DMS153 (cell line): Measurements from ENCODE around the gene RAD51AP2.
"Not testable (repeated sequence)": the region's sequence is repeated elsewhere in the genome, so short reads cannot be mapped to it uniquely, and the experiment has no call there.

Experiments used
- DNase-seq: peaks from one replicate; lab custom pipeline; 2025; lab: John Stamatoyannopoulos, UW

Gene RAD51AP2

DNA sequence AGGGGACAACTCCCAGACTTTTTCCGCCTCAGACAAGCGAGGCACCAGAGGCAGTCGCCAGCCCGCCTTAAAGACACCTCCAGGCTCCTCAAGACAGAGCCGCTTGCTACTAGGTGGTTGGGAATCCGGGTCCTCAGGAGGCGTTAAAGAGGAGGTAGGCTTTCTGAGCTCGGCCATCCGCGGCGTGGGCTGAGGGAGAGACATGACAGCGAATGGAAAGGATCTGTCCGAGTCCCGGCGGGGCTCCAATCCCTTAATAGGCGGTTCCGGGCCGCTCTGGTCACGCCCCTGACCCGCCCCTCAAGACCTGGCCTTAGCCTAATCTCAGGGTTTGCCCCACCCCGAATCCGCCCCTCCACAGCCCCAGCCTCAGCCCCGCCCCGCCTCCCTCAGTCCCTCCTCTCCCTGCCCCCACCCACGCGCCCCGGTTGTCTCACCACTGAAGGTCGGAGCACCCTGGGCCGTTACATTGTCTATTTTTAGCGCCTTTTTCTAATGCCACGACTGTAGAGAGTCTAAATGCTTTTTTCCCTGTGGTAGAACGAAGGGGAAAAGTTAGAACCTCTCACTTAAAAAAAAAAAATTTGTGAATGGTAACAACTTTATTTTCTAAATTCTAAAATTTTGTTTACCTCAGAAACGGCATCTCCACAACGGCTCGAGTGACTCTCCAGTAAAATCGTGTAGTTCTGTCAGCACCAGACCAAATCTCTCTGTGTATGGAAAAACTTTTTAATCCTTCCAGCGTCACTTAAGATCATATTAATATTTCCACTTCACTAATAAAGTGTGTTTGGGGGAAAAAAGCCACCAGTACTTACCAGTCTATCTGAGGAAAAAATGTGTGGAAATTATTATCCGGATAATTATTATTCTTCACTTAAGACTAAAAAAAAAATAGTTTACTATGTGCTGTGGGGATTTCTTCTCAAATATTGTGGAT, at the start of gene RAD51AP2:
Gene RAD51AP2, minus strand, starts transcription at position 229 of the 943 bp plus-strand sequence. Its CDS starts 25 bp downstream, at position 204.
- DNase-seq, result no peak

DNA sequence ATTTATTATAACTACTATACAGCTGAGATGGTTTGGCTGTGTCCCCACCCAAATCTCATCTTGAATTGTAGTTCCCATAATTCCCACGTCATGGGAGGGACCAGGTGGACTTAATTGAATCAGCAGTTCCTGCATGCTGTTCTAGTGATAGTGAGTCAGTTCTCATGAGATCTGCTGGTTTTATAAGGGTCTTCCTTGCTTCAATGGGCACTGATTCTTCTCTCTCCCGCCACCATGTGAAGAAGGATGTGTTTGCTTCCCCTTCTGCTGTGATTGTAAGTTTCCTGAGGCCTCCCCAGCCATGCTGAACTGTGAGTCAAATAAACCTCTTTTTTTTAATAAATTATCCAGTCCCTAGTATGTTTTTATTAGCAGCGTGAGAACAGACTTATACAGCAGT, 47.5 kb upstream of the RAD51AP2 start:
- DNase-seq, result not testable (repeated sequence)

GRCh38 chr2:17558878-17559277, 40.6 kb upstream of the RAD51AP2 start:
- no peak for DNase-seq

- no peak for DNase-seq
These were observed 39.8 kb upstream of the RAD51AP2 start for GRCh38 chr2:17558053-17558452.

DNA sequence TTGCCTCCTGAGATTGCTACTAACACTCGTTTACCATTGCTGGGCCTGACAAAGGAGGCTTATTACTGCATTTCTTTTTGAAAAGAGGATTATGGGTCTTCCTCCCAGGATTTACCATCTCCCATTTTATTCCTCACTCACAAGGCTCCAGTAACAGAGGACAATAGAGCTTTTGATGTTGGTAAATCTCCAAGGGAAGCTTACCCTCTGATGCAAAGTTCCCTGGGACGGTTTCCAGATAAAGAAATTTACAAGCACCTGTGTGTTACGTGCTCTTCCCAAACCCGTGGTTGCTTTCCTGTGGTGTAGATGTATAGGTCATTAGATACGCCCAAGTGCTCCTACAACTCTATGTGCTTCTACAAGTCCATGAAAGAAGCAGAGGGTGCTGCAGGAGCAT, 39.4 kb upstream of the RAD51AP2 start:
- DNase-seq, result no peak

GRCh38 chr2:17555150-17555549, 36.9 kb upstream of the RAD51AP2 start:
- DNase-seq, result no peak

DNA sequence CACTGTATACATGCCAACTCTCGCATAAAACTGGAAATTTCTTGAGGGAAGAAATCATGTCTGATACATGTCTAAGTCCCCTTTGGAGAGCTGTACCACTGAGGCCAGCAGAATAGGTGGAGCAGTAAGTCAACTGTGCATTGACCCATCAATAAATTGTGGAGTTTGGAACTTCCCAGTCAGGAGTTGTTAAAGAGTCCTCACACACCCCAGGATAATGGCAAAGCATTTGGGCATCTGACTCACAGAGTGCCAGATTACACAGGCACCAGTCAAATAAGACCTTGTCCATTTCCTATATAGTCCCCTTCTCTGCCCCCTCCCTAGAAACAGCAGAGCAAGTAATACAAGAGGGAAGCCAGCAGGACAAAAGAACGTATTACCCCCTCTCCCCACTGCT, 32.7 kb upstream of the RAD51AP2 start:
- DNase-seq, result no peak

DNA sequence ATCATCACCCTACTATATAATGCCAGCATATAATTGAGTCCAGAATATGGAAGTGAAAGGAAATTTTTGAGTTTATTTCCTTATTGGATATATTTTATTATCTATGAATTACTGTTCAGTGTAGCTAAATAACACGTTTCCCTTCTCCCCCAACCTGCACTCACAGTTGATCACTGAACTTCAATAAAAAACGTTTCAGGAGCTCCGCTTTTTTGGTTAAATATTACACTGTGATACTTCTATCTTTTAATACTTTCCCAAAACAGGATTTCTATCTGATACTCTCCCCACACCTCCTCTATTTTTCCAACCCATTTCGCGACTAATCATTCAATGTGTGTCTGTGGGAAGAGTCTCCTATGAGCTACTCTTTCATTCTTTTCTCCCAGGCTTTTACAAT, 29.5 kb upstream of the RAD51AP2 start:
- DNase-seq, result no peak

DNA sequence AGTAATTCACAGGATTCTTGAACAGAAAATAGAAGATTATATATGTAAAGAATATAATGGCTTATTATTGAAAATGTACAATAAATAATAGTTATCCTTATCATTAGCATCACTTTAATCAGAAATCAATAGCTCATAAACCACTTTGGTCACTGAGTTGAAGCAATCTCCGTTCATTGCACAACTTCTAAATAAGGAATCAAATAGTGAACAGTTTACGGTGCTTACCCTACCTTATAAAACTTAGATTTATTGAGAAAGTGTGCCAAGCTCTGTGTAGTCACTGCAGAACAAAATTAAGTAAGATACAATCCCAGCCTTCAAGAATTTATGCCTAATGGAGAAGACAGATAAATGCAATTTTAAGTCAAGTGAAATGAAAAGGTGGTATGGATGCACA, 29.0 kb upstream of the RAD51AP2 start:
- DNase-seq, result no peak

GRCh38 chr2:17545680-17546613, 27.7 kb upstream of the RAD51AP2 start:
- DNase-seq, result no peak

DNA sequence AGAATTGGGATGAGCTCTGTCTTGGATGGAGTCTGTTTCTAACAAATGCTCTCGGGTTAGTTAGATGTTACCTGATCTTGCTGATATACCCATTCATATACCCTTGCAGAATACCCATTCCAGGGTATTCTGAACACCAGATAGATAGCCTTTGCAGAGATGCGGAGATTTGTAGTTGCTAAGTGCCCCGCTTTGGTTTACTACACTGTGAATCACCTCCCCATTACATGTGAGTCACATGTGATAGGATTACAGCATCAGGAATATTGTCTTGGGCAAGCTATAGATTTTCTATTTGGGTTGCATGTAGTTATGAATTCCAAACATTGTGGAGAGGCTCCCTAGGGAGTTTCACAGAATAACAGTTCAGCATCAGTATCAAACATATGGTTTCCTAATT, 26.0 kb upstream of the RAD51AP2 start:
- DNase-seq, result no peak

DNA sequence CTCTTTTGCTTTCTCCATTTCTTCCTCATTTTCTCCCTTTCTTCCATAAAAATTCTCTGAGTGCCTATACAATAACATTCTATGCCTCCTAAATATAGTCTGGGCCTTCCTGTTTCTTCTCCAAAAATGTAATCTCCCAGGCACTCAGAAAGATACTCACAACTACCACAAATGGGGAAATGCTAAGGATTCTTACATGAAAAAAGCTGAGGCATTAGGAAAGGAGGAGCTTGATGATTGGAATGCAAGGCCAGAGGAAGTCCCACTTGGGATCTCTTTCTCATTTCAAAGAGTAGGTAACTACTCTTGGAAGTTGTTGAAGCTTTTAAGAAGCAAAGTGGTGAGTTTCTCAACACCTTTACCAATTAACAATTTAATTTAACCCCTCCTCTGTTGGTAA, 25.6 kb upstream of the RAD51AP2 start:
- DNase-seq, result no peak

DNA sequence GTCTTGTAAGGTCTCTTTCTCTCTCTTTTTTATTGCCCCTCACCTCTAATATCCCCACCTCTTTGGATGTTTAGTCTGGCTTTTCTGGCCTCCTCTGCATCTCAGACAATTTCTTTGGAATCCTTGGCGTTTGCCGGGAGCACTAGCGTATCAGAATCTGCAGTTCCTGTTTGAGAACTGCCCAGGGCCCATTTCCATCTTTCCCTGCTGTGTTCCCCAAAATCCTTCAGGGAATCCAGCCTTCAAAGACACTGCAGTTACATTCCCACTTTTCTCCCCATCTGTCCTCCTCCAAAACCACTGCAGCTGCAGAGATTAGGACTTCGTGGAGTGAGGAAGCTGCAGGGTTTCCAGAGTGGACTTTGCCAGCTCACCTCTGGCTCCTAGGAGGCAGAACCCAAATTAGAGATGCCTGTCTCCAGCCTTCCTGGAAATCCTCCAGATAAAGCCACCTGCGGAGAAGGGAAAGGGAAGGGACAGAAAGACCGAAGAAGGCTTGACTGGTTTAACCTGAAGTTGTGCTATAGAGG, 25.0 kb upstream of the RAD51AP2 start:
- DNase-seq, result no peak

DNA sequence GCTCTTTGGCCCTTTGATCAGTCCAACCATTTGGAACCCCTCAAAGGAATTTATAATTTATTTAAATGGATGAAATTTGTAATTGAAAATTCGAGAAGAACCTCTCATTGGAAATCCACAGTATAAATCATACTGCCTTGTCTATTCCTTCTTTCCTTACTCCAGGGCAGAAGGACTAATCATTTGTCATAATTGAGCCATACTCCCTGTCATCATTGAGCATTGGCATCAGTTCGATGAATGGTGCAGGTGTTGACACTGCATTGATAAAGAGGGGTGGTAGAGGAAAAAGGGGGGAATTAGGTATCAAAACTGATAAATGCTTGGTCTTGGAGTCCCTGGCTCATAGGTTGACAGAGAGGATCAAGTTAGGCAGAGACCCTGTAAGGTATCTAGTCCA, 24.2 kb upstream of the RAD51AP2 start:
- DNase-seq, result no peak

GRCh38 chr2:17541531-17541950, 23.3 kb upstream of the RAD51AP2 start:
- DNase-seq, result no peak

DNA sequence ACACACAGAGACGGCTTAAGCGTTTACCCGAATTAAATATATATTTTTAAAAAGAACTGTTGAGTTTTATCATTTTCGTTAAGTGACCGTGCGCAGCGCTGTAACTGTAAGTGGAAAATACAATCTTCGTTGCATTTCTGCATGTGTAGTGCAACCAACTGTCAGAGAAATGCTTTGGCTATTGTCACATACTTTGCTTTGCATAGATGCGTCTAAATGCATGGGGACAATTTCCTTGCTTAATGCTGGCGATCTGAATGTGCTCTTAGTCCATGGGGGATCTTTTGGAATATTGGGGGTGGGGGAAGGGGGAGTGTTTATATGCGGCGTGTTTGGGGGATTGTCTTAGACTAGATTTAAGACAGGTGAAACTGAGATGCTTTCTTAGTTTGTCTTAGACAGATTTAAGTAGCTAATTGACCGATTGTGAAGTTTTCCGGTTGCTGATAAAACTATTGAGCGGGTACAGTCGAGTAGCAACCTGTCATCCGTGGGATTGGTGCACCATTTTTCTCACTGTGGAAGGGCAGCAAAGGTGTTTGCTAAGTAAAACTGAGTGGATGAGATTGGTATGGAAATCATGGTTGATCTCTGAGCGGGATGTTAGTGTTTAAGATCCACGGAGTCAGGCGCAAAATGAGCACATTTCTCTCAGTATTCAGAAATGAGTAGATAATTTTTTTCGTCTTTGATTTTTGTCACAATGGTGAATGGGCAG, 22.7 kb upstream of the RAD51AP2 start:
- DNase-seq, result no peak

- DNase-seq, result peak; percentile 84
These were observed 22.0 kb upstream of the RAD51AP2 start, which contains the start of gene VSNL1 for GRCh38 chr2:17540093-17540812. TSS of gene VSNL1 (plus strand) at chr2:17540696. CDS start at chr2:17592075, 51,379 bp downstream.

- DNase-seq, result no peak
These were observed 21.4 kb upstream of the RAD51AP2 start for GRCh38 chr2:17539611-17540092.

- peak; percentile 55 for DNase-seq
These were observed 20.8 kb upstream of the RAD51AP2 start for GRCh38 chr2:17538844-17539554.
